Liver (tissue), 9 donors: ENCODE data around the gene ZNF592. TPM values are rescaled to one million over a fixed set of nuclear protein-coding genes. Genes with fewer than 3 reads are reported as not detected.

Experiments used
- DNase-seq: peaks from one replicate; pipeline ENCODE4 v3.0.0-alpha.2; 2017; ENCODE audit warnings: low spot score
- H3K27ac ChIP-seq, 2 donors: one replicate each; pipeline ENCODE4 v1.7.0; 2013; ENCODE audit warnings: inconsistent platforms in 2 of 2, low read length in 2 of 2, control low read depth in 1 of 2, low read depth in 1 of 2, mild to moderate bottlenecking in 1 of 2
- H3K27me3 ChIP-seq, 4 donors: one replicate each; pipeline versions ENCODE4 v1.6.1 to v1.7.0; 2013; ENCODE audit warnings: low read length in 3 of 4, inconsistent platforms in 1 of 4, mild to moderate bottlenecking in 1 of 4, moderate library complexity in 1 of 4; ENCODE audit not compliant: control insufficient read depth in 4 of 4, insufficient read depth in 4 of 4
- H3K36me3 ChIP-seq, 4 donors: one replicate each; pipeline versions ENCODE4 v1.6.1 to v1.7.0; 2013; ENCODE audit warnings: low read length in 3 of 4, mild to moderate bottlenecking in 3 of 4, low read depth in 1 of 4, moderate library complexity in 1 of 4; ENCODE audit not compliant: control insufficient read depth in 4 of 4, insufficient read depth in 3 of 4
- H3K4me1 ChIP-seq, 4 donors: one replicate each; pipeline versions ENCODE4 v1.6.1 to v1.7.0; 2013; ENCODE audit warnings: low read length in 3 of 4, mild to moderate bottlenecking in 3 of 4, moderate library complexity in 1 of 4; ENCODE audit not compliant: control insufficient read depth in 4 of 4, insufficient read depth in 4 of 4
- H3K4me3 ChIP-seq, 3 donors: one replicate each; pipeline versions ENCODE4 v1.6.1 to v1.7.0; 2013; ENCODE audit warnings: low read length in 3 of 3, control low read depth in 1 of 3, low read depth in 1 of 3, mild to moderate bottlenecking in 1 of 3
- H3K9ac ChIP-seq, 2 donors: one replicate each; pipeline ENCODE4 v1.7.0; 2013; ENCODE audit warnings: low read length in 2 of 2, mild to moderate bottlenecking in 2 of 2, moderate library complexity in 2 of 2, control low read depth in 1 of 2, low read depth in 1 of 2
- H3K9me3 ChIP-seq, 4 donors: one replicate each; pipeline versions ENCODE4 v1.6.1 to v1.7.0; 2013; ENCODE audit warnings: low read length in 3 of 4; ENCODE audit not compliant: control insufficient read depth in 4 of 4
- EGR1 ChIP-seq, 2 donors: IDR thresholded peaks; 2 replicates each; pipeline ENCODE4 v1.6.1; 2016 to 2018; ENCODE audit warnings: antibody characterized with exemption in 2 of 2, low read depth in 2 of 2
- FOXA1 ChIP-seq: IDR thresholded peaks from 2 replicates; pipeline ENCODE4 v1.6.1; 2016; ENCODE audit warnings: antibody characterized with exemption
- FOXA2 ChIP-seq: IDR thresholded peaks from 2 replicates; pipeline ENCODE4 v1.6.1; 2016; ENCODE audit warnings: antibody characterized with exemption
- GABPA ChIP-seq, 2 donors: IDR thresholded peaks in 1 of 2; conservative IDR thresholded peaks in 1 of 2; 2 replicates each; pipeline ENCODE4 v1.6.1; 2016; ENCODE audit warnings: antibody characterized with exemption in 2 of 2, mild to moderate bottlenecking in 1 of 2, moderate library complexity in 1 of 2
- HNF4A ChIP-seq, 2 donors: conservative IDR thresholded peaks; 2 replicates each; pipeline ENCODE4 v1.6.1; 2016; ENCODE audit warnings: antibody characterized with exemption in 2 of 2, mild to moderate bottlenecking in 2 of 2
- HNF4G ChIP-seq: IDR thresholded peaks from 2 replicates; pipeline ENCODE4 v1.6.1; 2016; ENCODE audit warnings: antibody characterized with exemption
- JUND ChIP-seq, 2 donors: IDR thresholded peaks; 2 replicates each; pipeline ENCODE4 v1.6.1; 2016; ENCODE audit warnings: antibody characterized with exemption in 2 of 2
- NR2F2 ChIP-seq: IDR thresholded peaks from 2 replicates; pipeline ENCODE4 v1.6.1; 2016; ENCODE audit warnings: antibody characterized with exemption
- RAD21 ChIP-seq, 2 donors: IDR thresholded peaks; 2 replicates each; pipeline ENCODE4 v1.6.1; 2016; ENCODE audit warnings: antibody characterized with exemption in 2 of 2, mild to moderate bottlenecking in 2 of 2
- RXRA ChIP-seq, 2 donors: IDR thresholded peaks; 2 replicates each; pipeline ENCODE4 v1.6.1; 2017 to 2018; ENCODE audit warnings: antibody characterized with exemption in 2 of 2, mild to moderate bottlenecking in 1 of 2
- SP1 ChIP-seq: IDR thresholded peaks from 2 replicates; pipeline ENCODE4 v1.6.1; 2018; ENCODE audit warnings: antibody characterized with exemption, mild to moderate bottlenecking
- TAF1 ChIP-seq: conservative IDR thresholded peaks from 2 replicates; pipeline ENCODE4 v1.6.1; 2016; ENCODE audit warnings: antibody characterized with exemption, mild to moderate bottlenecking
- YY1 ChIP-seq: IDR thresholded peaks from 2 replicates; pipeline ENCODE4 v1.6.1; 2016; ENCODE audit warnings: antibody characterized with exemption, mild to moderate bottlenecking
- WGBS: extraction: QIAGEN DNeasy Blood & Tissue Kit; methylation state at CpG from one replicate; pipeline ENCODE4 v1.1.7; 2013; 5-methylcytosine and 5-hydroxymethylcytosine counted together
- polyA plus RNA-seq, 2 donors: library from polyadenylated mRNA; stranded (reverse) in 1 of 2; unstranded in 1 of 2; fragments of 200-250 nt in 1 of 2; fragments of >200 nt in 1 of 2; fragmentation: Nextera tagmentation in 1 of 2; extraction: Ambion mirVana in 1 of 2; gene quantifications; one replicate each; pipeline versions ENCODE4 v1.2.1 to v1.2.3, GENCODE V29; 2013 to 2015
- total RNA-seq, 2 donors: library from RNA; depleted of rRNA; stranded (reverse); fragments of >200 nt; gene quantifications; one replicate each; pipeline ENCODE4 v1.2.3, GENCODE V29; 2014
- TF ChIP-seq, protein P1 (sequence below): IDR thresholded peaks from 2 replicates; pipeline ENCODE4 v1.6.1; 2016; ENCODE audit warnings: antibody characterized with exemption, mild to moderate bottlenecking
- TF ChIP-seq, protein P2 (sequence below): IDR thresholded peaks from 2 replicates; pipeline ENCODE4 v1.6.1; 2016; ENCODE audit warnings: antibody characterized with exemption
- TF ChIP-seq, protein P3 (sequence below): IDR thresholded peaks from 2 replicates; pipeline ENCODE4 v1.6.1; 2016; ENCODE audit warnings: antibody characterized with exemption
- TF ChIP-seq, protein P4 (sequence below): fragments of 150-350 bp; IDR thresholded peaks from 2 replicates; pipeline ENCODE4 v1.5.1; 2017; ENCODE audit warnings: improper control_type of control experiment, low read depth, low read length; ENCODE audit not compliant: missing input control
- TF ChIP-seq, protein P5 (sequence below): IDR thresholded peaks from 2 replicates; pipeline ENCODE4 v1.6.1; 2016; ENCODE audit warnings: antibody characterized with exemption
- donor health status: healthy.
- donor health status: healthy.
- donor health status: healthy.
- donor health status: healthy.
- donor health status: healthy.

Gene ZNF592
- total and polyA plus RNA-seq, 4 donors = 4.4 to 10.6 (median 7.5) TPM

DNA sequence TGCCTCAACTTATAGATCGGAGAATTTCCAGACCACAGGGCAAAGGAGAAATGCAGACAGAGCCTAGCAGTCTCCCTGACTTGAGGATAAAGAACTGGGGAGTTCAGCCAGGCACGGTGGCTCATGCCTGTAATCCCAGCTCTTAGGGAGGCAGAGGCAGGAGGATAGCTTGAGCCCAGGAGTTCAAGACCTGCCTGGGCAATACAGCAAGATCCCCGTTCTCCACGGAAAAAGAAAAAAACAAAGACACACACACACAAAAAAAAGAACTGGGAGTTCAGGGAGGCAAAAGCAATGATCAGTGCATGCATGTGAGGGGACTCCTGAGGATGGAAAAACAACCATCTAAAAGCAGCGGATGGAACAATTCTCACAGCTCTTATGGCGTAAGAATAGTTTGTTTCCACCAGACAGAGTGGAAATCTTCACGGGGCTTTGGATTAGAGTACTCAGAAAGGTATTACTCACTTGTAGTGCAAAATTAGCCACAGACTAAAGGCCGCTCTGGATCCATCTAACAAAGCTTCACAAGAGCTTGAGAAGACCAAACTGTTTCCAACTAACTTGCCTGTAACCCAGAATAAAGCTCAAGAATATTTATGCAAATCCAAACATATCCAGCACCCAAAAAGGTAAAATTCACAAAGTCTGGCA is 48.7 kb upstream of the ZNF592 start (continued):
- TF ChIP-seq, protein P1, sequence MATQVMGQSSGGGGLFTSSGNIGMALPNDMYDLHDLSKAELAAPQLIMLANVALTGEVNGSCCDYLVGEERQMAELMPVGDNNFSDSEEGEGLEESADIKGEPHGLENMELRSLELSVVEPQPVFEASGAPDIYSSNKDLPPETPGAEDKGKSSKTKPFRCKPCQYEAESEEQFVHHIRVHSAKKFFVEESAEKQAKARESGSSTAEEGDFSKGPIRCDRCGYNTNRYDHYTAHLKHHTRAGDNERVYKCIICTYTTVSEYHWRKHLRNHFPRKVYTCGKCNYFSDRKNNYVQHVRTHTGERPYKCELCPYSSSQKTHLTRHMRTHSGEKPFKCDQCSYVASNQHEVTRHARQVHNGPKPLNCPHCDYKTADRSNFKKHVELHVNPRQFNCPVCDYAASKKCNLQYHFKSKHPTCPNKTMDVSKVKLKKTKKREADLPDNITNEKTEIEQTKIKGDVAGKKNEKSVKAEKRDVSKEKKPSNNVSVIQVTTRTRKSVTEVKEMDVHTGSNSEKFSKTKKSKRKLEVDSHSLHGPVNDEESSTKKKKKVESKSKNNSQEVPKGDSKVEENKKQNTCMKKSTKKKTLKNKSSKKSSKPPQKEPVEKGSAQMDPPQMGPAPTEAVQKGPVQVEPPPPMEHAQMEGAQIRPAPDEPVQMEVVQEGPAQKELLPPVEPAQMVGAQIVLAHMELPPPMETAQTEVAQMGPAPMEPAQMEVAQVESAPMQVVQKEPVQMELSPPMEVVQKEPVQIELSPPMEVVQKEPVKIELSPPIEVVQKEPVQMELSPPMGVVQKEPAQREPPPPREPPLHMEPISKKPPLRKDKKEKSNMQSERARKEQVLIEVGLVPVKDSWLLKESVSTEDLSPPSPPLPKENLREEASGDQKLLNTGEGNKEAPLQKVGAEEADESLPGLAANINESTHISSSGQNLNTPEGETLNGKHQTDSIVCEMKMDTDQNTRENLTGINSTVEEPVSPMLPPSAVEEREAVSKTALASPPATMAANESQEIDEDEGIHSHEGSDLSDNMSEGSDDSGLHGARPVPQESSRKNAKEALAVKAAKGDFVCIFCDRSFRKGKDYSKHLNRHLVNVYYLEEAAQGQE = no peak
- TF ChIP-seq HNF4A (conservative IDR thresholded peaks at IDR 0.05) (no peak), NR2F2 (no peak), TAF1 (no peak), YY1 (no peak), EGR1 (IDR thresholded peaks at IDR 0.05; ENCODE audit: low read depth in 2 of 2) (no peak), GABPA (IDR thresholded peaks at IDR 0.05 in 1 of 2, conservative IDR thresholded peaks at IDR 0.05 in 1 of 2) (no peak)
- TF ChIP-seq, protein P2, sequence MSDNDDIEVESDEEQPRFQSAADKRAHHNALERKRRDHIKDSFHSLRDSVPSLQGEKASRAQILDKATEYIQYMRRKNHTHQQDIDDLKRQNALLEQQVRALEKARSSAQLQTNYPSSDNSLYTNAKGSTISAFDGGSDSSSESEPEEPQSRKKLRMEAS = no peak

DNA sequence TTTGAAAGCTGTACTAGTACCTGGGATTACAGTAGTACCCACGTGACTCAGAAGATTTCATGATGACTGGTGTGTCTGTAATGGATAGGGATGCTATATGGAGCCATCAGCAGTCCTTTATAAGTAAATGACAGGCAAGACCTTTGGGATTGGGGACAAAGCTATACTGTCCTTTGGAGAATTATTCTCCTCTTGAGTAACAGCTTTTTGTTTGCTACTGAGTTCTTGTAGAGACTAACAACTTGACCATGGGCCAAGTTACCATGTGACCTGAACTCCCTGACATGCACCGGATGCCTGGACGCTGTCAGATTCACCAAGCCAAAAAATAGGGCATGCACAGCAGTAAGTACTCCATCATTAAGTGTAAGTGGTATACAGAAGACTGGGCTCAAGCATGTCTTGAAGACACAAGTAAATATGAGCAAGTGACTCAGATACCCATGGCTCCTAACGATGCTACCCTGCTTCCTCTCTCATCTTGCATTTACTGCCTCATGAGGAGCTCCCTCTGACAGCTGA is 45.4 kb upstream of the ZNF592 start:
- Histone ChIP-seq H3K9me3 (no peaks in the 10 kb centered on the region), H3K27ac (peak overlapping the region; percentile 46 to 66), H3K9ac (no peak overlapping the region), H3K4me1 (peaks cover 5 to 15% (median 10%) of the 10 kb centered on the region in 4 donors), H3K4me3 (no peak overlapping the region), H3K27me3 (no peaks in the 10 kb centered on the region), H3K36me3 (peaks cover 0 to 2% (median 0%) of the 10 kb centered on the region in 4 donors)
- no peak for DNase-seq
- WGBS = 34% methylated on average over 4 of the region's 4 CpGs
- TF ChIP-seq GABPA (IDR thresholded peaks at IDR 0.05 in 1 of 2, conservative IDR thresholded peaks at IDR 0.05 in 1 of 2) (peak in 1 of 2 donors; percentile 51), SP1 (no peak), FOXA1 (no peak), HNF4A (conservative IDR thresholded peaks at IDR 0.05) (peak; percentile 51 to 55), JUND (IDR thresholded peaks at IDR 0.05) (no peak), FOXA2 (no peak), YY1 (peak; percentile 4), TAF1 (no peak), HNF4G (peak; percentile 21), RAD21 (IDR thresholded peaks at IDR 0.05) (peak; percentile 26 to 28), NR2F2 (peak; percentile 23), RXRA (IDR thresholded peaks at IDR 0.05) (peak; percentile 31 to 43), EGR1 (IDR thresholded peaks at IDR 0.05; ENCODE audit: low read depth in 2 of 2) (no peak)
- TF ChIP-seq, protein P1 = no peak
- TF ChIP-seq, protein P3, sequence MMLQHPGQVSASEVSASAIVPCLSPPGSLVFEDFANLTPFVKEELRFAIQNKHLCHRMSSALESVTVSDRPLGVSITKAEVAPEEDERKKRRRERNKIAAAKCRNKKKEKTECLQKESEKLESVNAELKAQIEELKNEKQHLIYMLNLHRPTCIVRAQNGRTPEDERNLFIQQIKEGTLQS = no peak
- TF ChIP-seq, protein P4, sequence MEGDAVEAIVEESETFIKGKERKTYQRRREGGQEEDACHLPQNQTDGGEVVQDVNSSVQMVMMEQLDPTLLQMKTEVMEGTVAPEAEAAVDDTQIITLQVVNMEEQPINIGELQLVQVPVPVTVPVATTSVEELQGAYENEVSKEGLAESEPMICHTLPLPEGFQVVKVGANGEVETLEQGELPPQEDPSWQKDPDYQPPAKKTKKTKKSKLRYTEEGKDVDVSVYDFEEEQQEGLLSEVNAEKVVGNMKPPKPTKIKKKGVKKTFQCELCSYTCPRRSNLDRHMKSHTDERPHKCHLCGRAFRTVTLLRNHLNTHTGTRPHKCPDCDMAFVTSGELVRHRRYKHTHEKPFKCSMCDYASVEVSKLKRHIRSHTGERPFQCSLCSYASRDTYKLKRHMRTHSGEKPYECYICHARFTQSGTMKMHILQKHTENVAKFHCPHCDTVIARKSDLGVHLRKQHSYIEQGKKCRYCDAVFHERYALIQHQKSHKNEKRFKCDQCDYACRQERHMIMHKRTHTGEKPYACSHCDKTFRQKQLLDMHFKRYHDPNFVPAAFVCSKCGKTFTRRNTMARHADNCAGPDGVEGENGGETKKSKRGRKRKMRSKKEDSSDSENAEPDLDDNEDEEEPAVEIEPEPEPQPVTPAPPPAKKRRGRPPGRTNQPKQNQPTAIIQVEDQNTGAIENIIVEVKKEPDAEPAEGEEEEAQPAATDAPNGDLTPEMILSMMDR = no peak
- TF ChIP-seq, protein P2 = peak; percentile 24
- TF ChIP-seq, protein P5, sequence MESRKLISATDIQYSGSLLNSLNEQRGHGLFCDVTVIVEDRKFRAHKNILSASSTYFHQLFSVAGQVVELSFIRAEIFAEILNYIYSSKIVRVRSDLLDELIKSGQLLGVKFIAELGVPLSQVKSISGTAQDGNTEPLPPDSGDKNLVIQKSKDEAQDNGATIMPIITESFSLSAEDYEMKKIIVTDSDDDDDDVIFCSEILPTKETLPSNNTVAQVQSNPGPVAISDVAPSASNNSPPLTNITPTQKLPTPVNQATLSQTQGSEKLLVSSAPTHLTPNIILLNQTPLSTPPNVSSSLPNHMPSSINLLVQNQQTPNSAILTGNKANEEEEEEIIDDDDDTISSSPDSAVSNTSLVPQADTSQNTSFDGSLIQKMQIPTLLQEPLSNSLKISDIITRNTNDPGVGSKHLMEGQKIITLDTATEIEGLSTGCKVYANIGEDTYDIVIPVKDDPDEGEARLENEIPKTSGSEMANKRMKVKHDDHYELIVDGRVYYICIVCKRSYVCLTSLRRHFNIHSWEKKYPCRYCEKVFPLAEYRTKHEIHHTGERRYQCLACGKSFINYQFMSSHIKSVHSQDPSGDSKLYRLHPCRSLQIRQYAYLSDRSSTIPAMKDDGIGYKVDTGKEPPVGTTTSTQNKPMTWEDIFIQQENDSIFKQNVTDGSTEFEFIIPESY = no peak
